Measurements from ENCODE around the gene ISY1.

The ISY1 gene

DNA sequence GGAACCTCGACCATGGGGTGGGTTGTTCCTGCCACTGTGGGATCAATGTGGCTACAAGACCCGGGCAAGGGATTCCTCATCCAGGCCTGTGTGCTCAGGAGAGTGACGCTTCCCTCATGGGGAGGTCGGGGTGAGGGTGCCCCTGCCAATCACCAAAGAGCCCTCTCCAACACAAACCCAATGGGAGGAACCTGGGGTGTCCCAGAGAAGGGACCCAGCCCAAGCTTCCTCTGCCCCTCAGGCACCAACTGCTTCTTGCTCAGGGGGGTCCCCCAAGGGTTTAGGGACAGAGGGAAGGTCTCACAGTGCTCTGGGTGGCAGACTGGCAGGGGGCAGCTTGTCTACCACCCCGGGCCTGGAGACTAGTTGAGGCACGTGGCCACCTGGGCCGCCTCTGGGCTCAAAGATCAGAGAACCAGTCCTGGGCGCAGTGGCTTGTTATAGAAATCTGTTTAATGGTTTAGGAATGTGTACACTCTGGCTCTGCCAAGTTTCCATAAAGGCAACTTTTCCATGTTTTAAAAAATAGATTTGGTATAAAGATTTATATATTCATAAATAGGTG, 73.6 kb downstream of the ISY1 start:
- no peak for DNase-seq (ENCODE audit: low read depth)

DNA sequence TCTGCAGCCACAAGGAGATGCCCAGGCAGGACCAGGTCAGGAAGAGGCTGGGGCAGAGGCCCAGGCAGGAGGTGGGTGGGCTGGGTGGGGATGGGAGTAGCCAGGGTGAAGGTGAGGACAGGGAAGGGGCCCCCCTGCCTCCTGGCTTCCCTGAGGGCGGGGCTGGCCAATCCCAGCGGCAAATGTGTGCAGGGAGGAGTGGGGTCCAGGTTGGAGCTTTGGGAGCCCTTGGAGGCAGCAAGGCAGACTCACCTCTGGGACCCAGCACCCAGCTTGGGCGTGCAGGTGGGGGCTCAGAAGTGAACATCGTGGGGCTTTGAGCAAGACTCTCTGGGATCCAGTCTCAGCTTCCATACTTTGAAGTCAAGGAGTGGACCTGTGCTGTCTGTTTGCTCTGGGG, 75.0 kb downstream of the ISY1 start:
- DNase-seq (ENCODE audit: low read depth), result no peak

DNA sequence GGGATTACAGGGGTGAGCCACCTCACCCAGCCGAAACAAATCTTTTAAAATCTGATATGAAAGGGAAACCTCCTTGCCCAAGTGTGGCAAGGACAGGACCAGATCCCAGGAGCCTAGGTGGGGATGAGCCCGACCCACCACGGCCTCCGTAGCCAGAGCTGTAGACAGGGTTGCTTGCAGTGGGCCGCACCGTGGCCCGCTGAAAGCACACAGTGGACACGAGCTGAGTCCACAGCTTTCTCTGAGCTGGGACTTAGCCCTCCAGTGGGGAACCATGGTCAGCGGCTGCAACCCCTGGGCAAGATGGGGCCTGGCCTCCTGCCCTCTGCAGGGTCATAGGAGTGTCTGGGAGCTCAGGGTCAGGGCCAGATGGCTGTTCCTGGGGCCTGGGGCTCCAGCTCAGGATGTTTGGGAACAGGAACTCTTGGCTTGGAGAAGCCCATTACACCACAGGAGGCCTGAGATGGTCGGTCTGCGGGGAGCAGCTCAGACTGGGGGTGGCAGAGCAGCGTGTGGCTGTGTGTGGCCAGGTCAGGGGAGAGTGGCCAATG, 75.6 kb downstream of the ISY1 start:
- no peak for DNase-seq (ENCODE audit: low read depth)

- DNase-seq (ENCODE audit: low read depth), result no peak
Measured at GRCh38 chr3:129084501-129084900, 76.4 kb downstream of the ISY1 start.

- no peak for DNase-seq (ENCODE audit: low read depth)
Measured at GRCh38 chr3:129082026-129082425, 78.8 kb downstream of the ISY1 start.

DNA sequence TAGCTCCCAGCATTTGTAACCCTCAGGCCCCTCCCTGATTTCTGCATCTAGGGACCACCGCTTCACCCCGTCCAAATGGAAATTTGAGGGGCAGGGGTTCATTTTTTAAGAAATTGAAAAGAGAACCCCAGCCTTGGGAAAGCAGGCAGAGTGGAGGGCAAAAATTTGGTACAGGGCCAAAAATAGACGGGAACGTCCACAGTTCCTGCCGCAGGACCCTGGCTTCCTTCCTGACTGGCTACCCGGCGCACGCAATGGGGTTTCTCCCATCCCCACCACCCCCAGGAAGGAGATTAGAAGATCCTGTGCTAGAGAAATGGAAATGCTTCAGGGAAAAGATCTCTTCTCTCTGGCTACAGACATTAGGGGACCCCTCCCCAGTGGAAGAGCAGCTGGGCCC, 79.4 kb downstream of the ISY1 start:
- no peak for DNase-seq (ENCODE audit: low read depth)

GRCh38 chr3:129078510-129078909, 82.4 kb downstream of the ISY1 start:
- no peak for DNase-seq (ENCODE audit: low read depth)

Data from HS-5 (cell line).